Progenitor cell of endocrine pancreas (in vitro differentiated cells): ENCODE measurements around the gene TOGARAM2. TPM values are rescaled to one million over a fixed set of nuclear protein-coding genes. Genes with fewer than 3 reads are reported as not detected.

Experiments used
- DNase-seq: peaks from one replicate; pipeline ENCODE4 v3.0.0; 2021; ENCODE audit warnings: low spot score; ENCODE audit not compliant: unreplicated experiment
- H3K27ac Mint-ChIP-seq: 2 replicates; pipeline ENCODE4 v1.8.0; 2021; ENCODE audit warnings: mild to moderate bottlenecking, moderate library complexity, mixed read lengths
- H3K27me3 Mint-ChIP-seq: 2 replicates; pipeline ENCODE4 v1.8.0; 2021; ENCODE audit warnings: mixed read lengths
- H3K36me3 Mint-ChIP-seq: 2 replicates; pipeline ENCODE4 v1.8.0; 2022; ENCODE audit warnings: mixed read lengths; ENCODE audit not compliant: insufficient read depth
- H3K4me1 Mint-ChIP-seq: 2 replicates; pipeline ENCODE4 v1.8.0; 2021; ENCODE audit warnings: low read depth, mixed read lengths
- H3K4me3 Mint-ChIP-seq: 2 replicates; pipeline ENCODE4 v1.8.0; 2021; ENCODE audit warnings: low read depth, mild to moderate bottlenecking, moderate library complexity, mixed read lengths
- H3K9me3 Mint-ChIP-seq: 2 replicates; pipeline ENCODE4 v1.8.0; 2021; ENCODE audit warnings: low read depth, mixed read lengths
- total RNA-seq: library from RNA; stranded (reverse); gene quantifications from 2 replicates; pipeline ENCODE4 v1.2.1, GENCODE V29; 2021
- TF ChIP-seq, protein P1 (sequence below): fragments of 200-600 bp; sonication (generic); IDR thresholded peaks from one replicate; pipeline ENCODE4 v1.5.0; 2021; ENCODE audit warnings: antibody characterized with exemption, mild to moderate bottlenecking; ENCODE audit not compliant: unreplicated experiment

TOGARAM2 gene
- total RNA-seq, 1 donor from 2014 or later, result 0.86 TPM

DNA sequence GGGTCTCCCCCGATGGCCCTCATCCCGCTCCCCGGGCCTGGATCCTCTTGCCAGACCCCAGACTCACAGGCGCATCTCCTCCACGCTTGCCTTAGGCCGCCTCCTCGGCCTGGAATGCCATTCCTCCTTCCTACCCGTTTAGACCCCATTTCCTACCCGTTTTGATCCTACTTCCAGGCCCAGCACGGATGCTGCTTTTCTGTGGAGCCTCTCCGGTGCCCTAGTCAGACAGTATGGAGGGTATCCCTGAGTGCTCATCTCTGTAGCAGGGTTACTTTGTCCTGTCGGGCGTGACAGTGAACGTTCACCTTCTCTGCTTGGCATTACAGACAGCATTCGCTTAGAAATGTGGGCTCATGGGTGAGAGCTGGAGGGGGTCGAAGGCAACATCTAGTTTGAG lies 9.3 kb downstream of the TOGARAM2 start:
- H3K36me3 Mint-ChIP-seq, result no peaks in the 10 kb centered on the region

DNA sequence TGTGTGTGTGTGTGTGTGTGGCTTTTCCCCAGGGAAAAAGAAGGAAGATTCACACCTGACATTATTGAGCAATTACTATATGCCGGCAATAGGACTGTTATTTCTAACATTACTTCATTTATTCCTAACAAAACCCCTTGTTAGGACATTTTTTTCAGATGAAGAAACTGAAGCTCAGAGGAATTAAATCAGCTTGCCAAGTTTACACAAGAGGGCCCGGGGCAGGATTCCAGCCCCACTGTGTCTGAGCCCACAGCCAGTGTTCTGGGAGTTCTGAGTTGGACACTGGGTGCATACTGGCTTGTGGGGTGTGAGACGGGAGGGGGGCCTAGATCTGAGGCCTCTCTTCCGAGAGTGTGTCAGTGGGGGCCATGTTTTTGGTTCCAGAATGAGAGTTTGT lies 9.9 kb downstream of the TOGARAM2 start:
- TF ChIP-seq, protein P1, sequence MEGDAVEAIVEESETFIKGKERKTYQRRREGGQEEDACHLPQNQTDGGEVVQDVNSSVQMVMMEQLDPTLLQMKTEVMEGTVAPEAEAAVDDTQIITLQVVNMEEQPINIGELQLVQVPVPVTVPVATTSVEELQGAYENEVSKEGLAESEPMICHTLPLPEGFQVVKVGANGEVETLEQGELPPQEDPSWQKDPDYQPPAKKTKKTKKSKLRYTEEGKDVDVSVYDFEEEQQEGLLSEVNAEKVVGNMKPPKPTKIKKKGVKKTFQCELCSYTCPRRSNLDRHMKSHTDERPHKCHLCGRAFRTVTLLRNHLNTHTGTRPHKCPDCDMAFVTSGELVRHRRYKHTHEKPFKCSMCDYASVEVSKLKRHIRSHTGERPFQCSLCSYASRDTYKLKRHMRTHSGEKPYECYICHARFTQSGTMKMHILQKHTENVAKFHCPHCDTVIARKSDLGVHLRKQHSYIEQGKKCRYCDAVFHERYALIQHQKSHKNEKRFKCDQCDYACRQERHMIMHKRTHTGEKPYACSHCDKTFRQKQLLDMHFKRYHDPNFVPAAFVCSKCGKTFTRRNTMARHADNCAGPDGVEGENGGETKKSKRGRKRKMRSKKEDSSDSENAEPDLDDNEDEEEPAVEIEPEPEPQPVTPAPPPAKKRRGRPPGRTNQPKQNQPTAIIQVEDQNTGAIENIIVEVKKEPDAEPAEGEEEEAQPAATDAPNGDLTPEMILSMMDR, result no peak
- Mint-ChIP-seq H3K9me3 (no peaks in the 10 kb centered on the region), H3K36me3 (no peaks in the 10 kb centered on the region), H3K4me1 (peaks cover 6% of the 10 kb centered on the region), H3K4me3 (no peak overlapping the region), H3K27ac (no peak overlapping the region), H3K27me3 (peaks cover 34% of the 10 kb centered on the region)
- DNase-seq, result no peak

More for the DNA sequence above, 9.3 kb downstream of the TOGARAM2 start:
- Mint-ChIP-seq H3K9me3 (no peaks in the 10 kb centered on the region), H3K4me3 (no peak overlapping the region), H3K4me1 (peaks cover 6% of the 10 kb centered on the region), H3K27me3 (peaks cover 30% of the 10 kb centered on the region), H3K27ac (no peak overlapping the region)
- TF ChIP-seq, protein P1, result no peak
- DNase-seq, result no peak

DNA sequence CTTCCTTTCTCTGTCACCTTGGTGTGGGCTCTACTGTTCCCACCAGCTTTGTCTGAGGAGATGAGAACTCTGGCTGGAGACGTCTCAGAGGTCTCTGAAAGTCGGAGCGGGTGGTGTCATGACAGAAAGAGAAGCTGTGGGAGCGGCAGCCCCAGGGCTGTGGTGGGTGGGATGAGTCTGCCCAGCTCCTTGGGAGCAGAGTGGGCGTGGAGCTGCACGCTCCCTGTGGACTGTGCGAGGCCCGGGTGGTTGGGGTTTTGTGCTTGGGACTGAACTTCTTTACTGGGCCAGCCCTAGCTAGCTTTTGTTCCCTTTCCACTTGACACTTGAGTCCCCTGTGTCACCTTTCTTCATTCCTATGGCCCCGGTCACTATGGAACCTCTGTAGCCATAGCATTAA lies 10.4 kb downstream of the TOGARAM2 start:
- Mint-ChIP-seq H3K4me3 (no peak overlapping the region), H3K27ac (no peak overlapping the region), H3K27me3 (peaks cover 37% of the 10 kb centered on the region), H3K36me3 (no peaks in the 10 kb centered on the region), H3K9me3 (no peaks in the 10 kb centered on the region), H3K4me1 (peaks cover 6% of the 10 kb centered on the region)
- DNase-seq, result no peak
- TF ChIP-seq, protein P1, result no peak

DNA sequence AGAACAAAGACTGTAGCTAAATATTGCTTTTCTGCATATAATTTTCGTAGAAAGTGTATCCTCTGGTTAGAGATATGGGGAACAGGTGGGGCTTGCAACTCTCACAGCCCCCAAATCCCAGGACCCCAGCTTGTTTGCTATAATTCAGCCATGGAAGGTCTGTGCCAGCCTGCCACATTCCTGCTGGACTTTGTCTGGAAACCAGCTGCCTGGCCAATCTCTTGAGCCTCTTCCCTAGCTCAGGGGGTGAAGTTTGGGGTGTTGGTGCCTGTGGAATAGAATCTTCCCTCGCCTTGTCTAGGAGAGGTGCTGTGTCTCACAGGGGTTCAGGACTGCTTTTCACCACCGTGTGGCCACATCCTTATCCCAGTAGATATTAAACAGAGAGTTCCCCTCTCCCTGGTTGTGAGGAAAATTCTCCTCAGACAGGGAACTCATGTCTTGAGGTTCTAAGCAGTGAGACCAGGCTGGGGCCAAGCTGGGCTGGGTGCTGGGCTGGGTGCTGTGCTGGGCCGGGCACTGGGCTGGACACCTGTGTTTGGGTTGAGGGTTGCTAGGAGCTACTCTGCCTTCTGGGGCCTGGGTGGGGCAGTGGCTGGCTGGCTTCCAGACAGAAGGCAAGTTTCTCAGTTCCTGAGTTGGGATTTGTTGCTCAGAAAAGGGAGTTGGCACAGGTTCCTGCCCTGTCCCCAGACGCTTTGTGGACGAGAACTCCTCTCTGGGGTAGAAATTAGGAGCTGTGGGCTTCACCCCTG lies 12.3 kb downstream of the TOGARAM2 start:
- Mint-ChIP-seq H3K27me3 (peaks cover 48% of the 10 kb centered on the region), H3K27ac (no peak overlapping the region), H3K4me1 (peaks cover 14% of the 10 kb centered on the region), H3K9me3 (no peaks in the 10 kb centered on the region), H3K36me3 (no peaks in the 10 kb centered on the region), H3K4me3 (no peak overlapping the region)
- no peak for DNase-seq
- TF ChIP-seq, protein P1, result no peak

DNA sequence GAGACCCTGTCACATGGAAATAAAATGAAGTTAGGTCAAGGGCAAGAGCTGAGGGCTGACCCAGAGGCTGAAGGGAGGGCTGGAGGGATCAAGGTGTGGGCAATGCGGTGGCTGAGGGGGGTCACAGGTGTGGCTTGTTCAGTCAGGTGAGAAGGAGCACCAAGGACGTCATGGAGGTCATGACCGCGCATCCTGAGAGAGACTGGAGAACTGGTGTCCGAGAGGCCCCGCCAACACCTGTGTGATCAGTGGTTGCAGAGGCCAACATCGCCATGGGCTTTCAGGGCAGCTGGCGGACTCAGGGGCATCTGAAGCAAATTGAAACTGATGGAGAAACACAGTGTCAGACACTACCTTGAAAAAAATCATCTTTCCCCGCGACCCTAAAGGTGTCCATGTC lies 13.0 kb downstream of the TOGARAM2 start:
- H3K36me3 Mint-ChIP-seq, result no peaks in the 10 kb centered on the region
- no peaks in the 10 kb centered on the region for H3K9me3 Mint-ChIP-seq
- H3K4me3 Mint-ChIP-seq, result no peak overlapping the region
- H3K27ac Mint-ChIP-seq, result no peak overlapping the region
- no peak for DNase-seq
- peaks cover 14% of the 10 kb centered on the region for H3K4me1 Mint-ChIP-seq
- TF ChIP-seq, protein P1, result no peak
- H3K27me3 Mint-ChIP-seq, result peaks cover 50% of the 10 kb centered on the region
